K562 (cell line): ENCODE data around the gene ZNRF2. TPM values are rescaled to one million over a fixed set of nuclear protein-coding genes. Genes with fewer than 3 reads are reported as not detected.

Experiments
- ATAC-seq: fragments of 200-7000 bp; cut with Tn5 transposase; 3 replicates; pipeline ENCODE4 v1.9.1; 2020; ENCODE audit warnings: moderate library complexity
- BruUV-seq: library from RNA; stranded (reverse); fragments of 400-500 nt; replicated peaks from 2 replicates; lab custom pipeline; 2021; lab: Mats Ljungman, UMichigan
- CTCF ChIA-PET: fragments of 300-600 bp; formaldehyde crosslinking; extraction: SDS; loops from one replicate; lab custom pipeline; 2021; ENCODE audit warnings: low intra/inter-chr PET ratio; lab: Yijun Ruan, JAX
- POLR2A ChIA-PET: fragments of 300-600, 350-650 bp; sonication (Branson Sonifier 250); formaldehyde crosslinking; extraction: SDS; loops from one replicate; lab custom pipeline; 2021; ENCODE audit warnings: antibody characterized with exemption, inconsistent platforms; lab: Yijun Ruan, JAX
- DNase-seq, 4 experiments: peaks; one replicate each; pipeline versions ENCODE4 v3.0.0 to v3.0.0-alpha.2; 2011 to 2018; ENCODE audit warnings: low spot score in 3 of 4, mixed read lengths in 3 of 4; ENCODE audit errors: extremely low read depth in 1 of 4
- FAIRE-seq: peaks from 2 replicates; lab custom pipeline; 2011; peaks lifted over from hg19 to GRCh38; lab: Jason Lieb, UNC
- H2AFZ ChIP-seq: 2 replicates; pipeline ENCODE4 v1.6.0; 2011; ENCODE audit warnings: low read depth, low read length, control low read depth, inconsistent platforms
- H3K27ac ChIP-seq: fragments of 200-600 bp; 3 replicates; pipeline ENCODE4 v1.8.0; 2011; ENCODE audit warnings: low read depth, mild to moderate bottlenecking, control low read depth, inconsistent platforms, low read length, moderate library complexity, mixed read lengths; ENCODE audit errors: extremely low read depth
- H3K27me3 ChIP-seq, 2 experiments: fragments of 300-600 bp in 1 of 2; 2 replicates in 1 of 2; 3 replicates in 1 of 2; pipeline versions ENCODE4 v1.6.0 to v1.8.0; 2011; ENCODE audit warnings: inconsistent platforms in 2 of 2, low read length in 2 of 2, mild to moderate bottlenecking in 1 of 2, mixed read lengths in 1 of 2, moderate library complexity in 1 of 2; ENCODE audit not compliant: control insufficient read depth in 2 of 2, insufficient read depth in 2 of 2
- H3K36me3 ChIP-seq: fragments of 300-600 bp; 3 replicates; pipeline ENCODE4 v1.8.0; 2011; ENCODE audit warnings: mild to moderate bottlenecking, low read length, inconsistent platforms; ENCODE audit not compliant: control insufficient read depth, insufficient read depth
- H3K4me1 ChIP-seq, 2 experiments: fragments of 200-600 bp in 1 of 2; replicated peaks in 1 of 2; 2 replicates in 1 of 2; 3 replicates in 1 of 2; pipeline versions ENCODE4 v1.5.1 to v1.8.0; 2011; ENCODE audit warnings: inconsistent platforms in 2 of 2, low read length in 2 of 2, mild to moderate bottlenecking in 1 of 2, mixed read lengths in 1 of 2, moderate library complexity in 1 of 2; ENCODE audit not compliant: control insufficient read depth in 2 of 2, insufficient read depth in 2 of 2
- H3K4me2 ChIP-seq: 2 replicates; pipeline ENCODE4 v1.6.1; 2011; ENCODE audit warnings: low read length, control low read depth, inconsistent platforms, mixed read lengths; ENCODE audit not compliant: insufficient read depth
- H3K4me3 ChIP-seq: fragments of 200-600 bp; sonication (generic), shearing (Covaris generic); 2 replicates; pipeline ENCODE4 v1.5.1; 2016; ENCODE audit warnings: control low read depth, inconsistent platforms
- H3K79me2 ChIP-seq: fragments of 200-600 bp; 3 replicates; pipeline ENCODE4 v1.8.0; 2011; ENCODE audit warnings: low read length, inconsistent platforms; ENCODE audit not compliant: control insufficient read depth, insufficient read depth
- H3K9ac ChIP-seq, 2 experiments: 2 replicates each; pipeline versions ENCODE4 v1.6.0 to v1.6.1; 2011; ENCODE audit warnings: low read depth in 2 of 2, low read length in 2 of 2, control low read depth in 1 of 2, inconsistent platforms in 1 of 2, mild to moderate bottlenecking in 1 of 2, mixed read lengths in 1 of 2; ENCODE audit not compliant: insufficient read depth in 1 of 2
- H3K9me1 ChIP-seq: one replicate; pipeline ENCODE4 v1.6.0; 2011; ENCODE audit warnings: inconsistent platforms, mild to moderate bottlenecking, low read length, moderate library complexity; ENCODE audit not compliant: control insufficient read depth, insufficient read depth
- H3K9me3 ChIP-seq: replicated peaks from 2 replicates; pipeline ENCODE4 v1.5.1; 2011; ENCODE audit warnings: low read depth, low read length, inconsistent platforms; ENCODE audit not compliant: control insufficient read depth, insufficient read depth
- H4K20me1 ChIP-seq: replicated peaks from 2 replicates; pipeline ENCODE4 v1.6.1; 2011; ENCODE audit warnings: low read length, inconsistent platforms, mixed read lengths; ENCODE audit not compliant: control insufficient read depth, insufficient read depth
- DPF2 ChIP-seq: fragments of 450-650 bp; IDR thresholded peaks from 2 replicates; pipeline ENCODE4 v1.6.1; 2016
- HNRNPUL1 ChIP-seq: fragments of 200-400 bp; formaldehyde crosslinking; IDR thresholded peaks from 2 replicates; pipeline ENCODE4 v1.6.1; 2017; ENCODE audit warnings: low read length
- JUND ChIP-seq, 2 experiments: IDR thresholded peaks; 2 replicates in 1 of 2; 3 replicates in 1 of 2; pipeline ENCODE4 v1.6.1; 2011; ENCODE audit warnings: borderline replicate concordance in 2 of 2, low read depth in 2 of 2, low read length in 2 of 2, improper control_type of control experiment in 1 of 2, missing biosample characterization in 1 of 2, missing genetic modification characterization in 1 of 2, missing genetic modification reagents in 1 of 2
- KAT2B ChIP-seq: IDR thresholded peaks from one replicate; pipeline ENCODE4 v1.6.1; 2012; ENCODE audit warnings: low read depth, mild to moderate bottlenecking, control low read depth, inconsistent platforms, low read length, moderate library complexity
- KLF16 ChIP-seq: IDR thresholded peaks from 2 replicates; pipeline ENCODE4 v1.6.1; 2016; ENCODE audit warnings: antibody characterized with exemption
- XRCC5 ChIP-seq: fragments of 200-400 bp; formaldehyde crosslinking; IDR thresholded peaks from 2 replicates; pipeline ENCODE4 v1.6.1; 2017; ENCODE audit warnings: low read depth, mild to moderate bottlenecking, low read length
- ZFP91 ChIP-seq: sonication (generic); formaldehyde crosslinking; IDR thresholded peaks from 2 replicates; pipeline ENCODE4 v1.8.0; 2022; ENCODE audit warnings: mild to moderate bottlenecking, missing genetic modification reagents
- ZKSCAN1 ChIP-seq: fragments of 150-350 bp; IDR thresholded peaks from 2 replicates; pipeline ENCODE4 v1.6.1; 2016; ENCODE audit warnings: low read depth, low read length
- WGBS: fragments of 100-300 bp; shearing (Covaris generic); methylation state at CpG from one replicate; pipeline ENCODE4 v1.1.6; 2016; ENCODE audit warnings: low coverage, mixed read lengths; ENCODE audit not compliant: insufficient coverage; ENCODE audit errors: missing lambda C conversion rate; 5-methylcytosine and 5-hydroxymethylcytosine counted together
- in situ Hi-C: fragments of 300-500 bp; cut with MboI; formaldehyde crosslinking; loops from 4 replicates; pipeline ENCODE4 v1.15.0; 2018; ENCODE audit warnings: inconsistent platforms, mixed read lengths
- intact Hi-C: fragments of 100-400 bp; cut with micrococcal nuclease; formaldehyde crosslinking; loops from 2 replicates; pipeline ENCODE4 v1.14.2; 2022
- polyA plus RNA-seq, 8 experiments: library from polyadenylated mRNA; depleted of rRNA in 4 of 8; stranded (reverse) in 5 of 8; unstranded in 3 of 8; fragments of >200 nt; fragmentation: Nextera tagmentation in 2 of 8; fragmentation: Illumina TruSeq in 1 of 8; extraction: Ambion mirVana in 2 of 8; extraction: Trizol in 1 of 8; gene quantifications; 2 replicates each; pipeline versions ENCODE4 v1.2.1 to v1.2.3, GENCODE V29; 2011 to 2014; ENCODE audit warnings: inconsistent platforms in 1 of 8, missing spikeins in 1 of 8
- total RNA-seq, 7 experiments: library from RNA; depleted of rRNA in 6 of 7; stranded (reverse); fragments of >200 nt in 6 of 7; fragmentation: Illumina TruSeq in 2 of 7; extraction: Trizol in 2 of 7; gene quantifications; 2 replicates each; pipeline versions ENCODE4 v1.2.1 to v1.2.3, GENCODE V29; 2011 to 2021; ENCODE audit warnings: low replicate concordance in 1 of 7

Gene ZNRF2
- total and polyA plus RNA-seq, 9 of the 15 experiments (the other 6 are each of a cell fraction or from before 2014, with no cell fraction given): 1.1 to 13.9 (median 5.5) TPM

GRCh38 chr7:30280631-30281030, 3.8 kb upstream of the ZNRF2 start:
- ATAC-seq (no peak), FAIRE-seq (no peak), DNase-seq (no peak)
- H3K27ac ChIP-seq: no peak overlapping the region
- H3K4me2 ChIP-seq: no peak overlapping the region
- H3K36me3 ChIP-seq: no peaks in the 10 kb centered on the region
- no TSS peak for BruUV-seq
- intact Hi-C loops: loop anchor here (5.0 kb wide), 2 partner anchors 227 to 492 kb away; partner anchors contain the start of gene MINDY4
- in situ Hi-C loops: no loop called here
- no peak overlapping the region for H3K9ac ChIP-seq
- CTCF ChIA-PET: no interaction called here
- WGBS: 63% methylated on average over 1 of the region's 1 CpG
- no peak overlapping the region for H2AFZ ChIP-seq
- no peaks in the 10 kb centered on the region for H3K27me3 ChIP-seq
- TF ChIP-seq KLF16 (no peak), XRCC5 (no peak), ZFP91 (CRISPR knock-in tag) (no peak), DPF2 (no peak), KAT2B (no peak), JUND (IDR thresholded peaks at IDR 0.05; ENCODE audit: borderline replicate concordance, low read depth, low read length) (no peak), JUND (tag; IDR thresholded peaks at IDR 0.05; ENCODE audit: borderline replicate concordance, low read depth, low read length) (no peak), ZKSCAN1 (no peak), HNRNPUL1 (no peak)
- POLR2A ChIA-PET: no interaction called here
- H4K20me1 ChIP-seq: no peaks in the 10 kb centered on the region
- H3K4me3 ChIP-seq: no peak overlapping the region
- peaks cover 2% of the 10 kb centered on the region; the same call in 2 of the 3 replicates for H3K79me2 ChIP-seq
- no peaks in the 10 kb centered on the region for H3K9me3 ChIP-seq
- H3K9me1 ChIP-seq: no peaks in the 10 kb centered on the region
- H3K4me1 ChIP-seq: peaks cover 0 to 10% of the 10 kb centered on the region in 2 experiments; a peak in 3 of 5 replicates
